HCT116 (cell line): ENCODE data around the gene SARNP. TPM values are rescaled to one million over a fixed set of nuclear protein-coding genes. Genes with fewer than 3 reads are reported as not detected.

Experiments
- ATAC-seq: fragments of 200-7000 bp; cut with Tn5 transposase; 2 replicates; pipeline ENCODE4 v1.9.1; 2020; ENCODE audit warnings: mild to moderate bottlenecking, moderate library complexity
- BruUV-seq: library from RNA; stranded (reverse); fragments of 400-500 nt; replicated peaks from 2 replicates; lab custom pipeline; 2021; lab: Mats Ljungman, UMichigan
- CTCF ChIA-PET: fragments of 300-600 bp; sonication (Branson Sonifier 250); formaldehyde crosslinking; loops from one replicate; lab custom pipeline; 2021; ENCODE audit warnings: antibody characterized with exemption; lab: Charles Lee
- POLR2A ChIA-PET: fragments of 300-600, 350-600 bp; sonication (Branson Sonifier 250); formaldehyde crosslinking; loops from one replicate; lab custom pipeline; 2021; ENCODE audit warnings: antibody characterized with exemption; lab: Charles Lee
- RAD21 ChIA-PET, 2 experiments: fragments of 300-600 bp; sonication (Branson Sonifier 250); formaldehyde crosslinking; loops; one replicate each; lab custom pipeline; 2023; ENCODE audit warnings: low total read pairs in 2 of 2; ENCODE audit not compliant: uncharacterized antibody in 2 of 2, unreplicated experiment in 2 of 2, low non-redundant PET in 1 of 2; lab: Charles Lee
- DNase-seq: peaks from one replicate; pipeline ENCODE4 v3.0.0-alpha.2; 2010; ENCODE audit warnings: low read depth, low spot score
- H2AFZ ChIP-seq: fragments of 200-600 bp; shearing (Covaris generic), sonication (generic); 2 replicates; pipeline ENCODE4 v1.6.1; 2017; ENCODE audit warnings: low read depth, mixed run types, mixed read lengths, antibody characterized with exemption, low read length; ENCODE audit not compliant: poor library complexity, severe bottlenecking
- H3K27ac ChIP-seq: 2 replicates; pipeline ENCODE4 v1.5.1; 2012; ENCODE audit warnings: low read depth, low read length
- H3K27me3 ChIP-seq: fragments of 200-600 bp; sonication (generic); 2 replicates; pipeline ENCODE4 v1.6.1; 2016; ENCODE audit warnings: mixed run types, low read length, mixed read lengths; ENCODE audit not compliant: insufficient read depth
- H3K36me3 ChIP-seq, 2 experiments: fragments of 200-500 bp in 1 of 2; fragments of 200-600 bp in 1 of 2; sonication (Bioruptor generic) in 1 of 2; sonication (generic) in 1 of 2; 2 replicates each; pipeline versions ENCODE4 v1.5.1 to v1.6.1; 2014 to 2016; ENCODE audit warnings: low read length in 2 of 2, inconsistent platforms in 1 of 2, mixed read lengths in 1 of 2, mixed run types in 1 of 2; ENCODE audit not compliant: insufficient read depth in 2 of 2, control insufficient read depth in 1 of 2
- H3K4me1 ChIP-seq, 2 experiments: fragments of 200-600 bp in 1 of 2; sonication (generic) in 1 of 2; 2 replicates each; pipeline versions ENCODE4 v1.5.1 to v1.6.1; 2012 to 2017; ENCODE audit warnings: low read length in 2 of 2, inconsistent platforms in 1 of 2, mild to moderate bottlenecking in 1 of 2, mixed read lengths in 1 of 2, mixed run types in 1 of 2, moderate library complexity in 1 of 2; ENCODE audit not compliant: insufficient read depth in 2 of 2, control insufficient read depth in 1 of 2
- H3K4me2 ChIP-seq: fragments of 200-600 bp; sonication (generic); 2 replicates; pipeline ENCODE4 v1.6.1; 2017; ENCODE audit warnings: mixed run types, low read length, mixed read lengths
- H3K4me3 ChIP-seq, 2 experiments: fragments of 200-600 bp in 1 of 2; sonication (generic) in 1 of 2; replicated peaks in 1 of 2; 2 replicates each; pipeline ENCODE4 v1.5.1; 2011 to 2016; ENCODE audit warnings: low read length in 2 of 2, control low read depth in 1 of 2, low read depth in 1 of 2, mild to moderate bottlenecking in 1 of 2, mixed read lengths in 1 of 2, mixed run types in 1 of 2
- H3K79me2 ChIP-seq: fragments of 200-600 bp; sonication (generic); 2 replicates; pipeline ENCODE4 v1.6.1; 2017; ENCODE audit warnings: mild to moderate bottlenecking, mixed run types, low read length, moderate library complexity, mixed read lengths; ENCODE audit not compliant: insufficient read depth
- H3K9ac ChIP-seq: fragments of 200-600 bp; sonication (generic); 2 replicates; pipeline ENCODE4 v1.6.1; 2016; ENCODE audit warnings: low read length, mixed read lengths
- H3K9me2 ChIP-seq: fragments of 200-600 bp; sonication (generic), shearing (Covaris generic); 2 replicates; pipeline ENCODE4 v1.6.1; 2017; ENCODE audit warnings: mixed run types, mild to moderate bottlenecking, moderate library complexity; ENCODE audit not compliant: insufficient read depth
- H3K9me3 ChIP-seq, 2 experiments: fragments of 200-500 bp in 1 of 2; fragments of 200-600 bp in 1 of 2; sonication (Bioruptor generic) in 1 of 2; sonication (generic) in 1 of 2; 2 replicates each; pipeline ENCODE4 v1.6.1; 2014 to 2017; ENCODE audit warnings: low read length in 2 of 2, mixed read lengths in 2 of 2, inconsistent platforms in 1 of 2, low read depth in 1 of 2, mild to moderate bottlenecking in 1 of 2, mixed run types in 1 of 2, moderate library complexity in 1 of 2; ENCODE audit not compliant: control insufficient read depth in 1 of 2, insufficient read depth in 1 of 2
- H4K20me1 ChIP-seq: fragments of 200-600 bp; sonication (generic), shearing (Covaris generic); 2 replicates; pipeline ENCODE4 v1.6.1; 2017; ENCODE audit warnings: mixed run types, mild to moderate bottlenecking, moderate library complexity; ENCODE audit not compliant: insufficient read depth
- ATF3 ChIP-seq: IDR thresholded peaks from 2 replicates; pipeline ENCODE4 v1.6.1; 2012
- CBX3 ChIP-seq: IDR thresholded peaks from 2 replicates; pipeline ENCODE4 v1.6.1; 2012; ENCODE audit warnings: low read depth
- EZH2 ChIP-seq: fragments of 200-600 bp; sonication (generic); IDR thresholded peaks from 2 replicates; pipeline ENCODE4 v1.6.1; 2017; ENCODE audit warnings: antibody characterized with exemption, mixed run types
- SRF ChIP-seq: IDR thresholded peaks from 2 replicates; pipeline ENCODE4 v1.6.1; 2012; ENCODE audit warnings: low read depth
- TCF7L2 ChIP-seq: IDR thresholded peaks from 2 replicates; pipeline ENCODE4 v1.7.0; 2011; ENCODE audit warnings: borderline replicate concordance, inconsistent platforms; ENCODE audit not compliant: insufficient read depth, insufficient read length; ENCODE audit errors: extremely low read depth
- intact Hi-C: fragments of 100-400 bp; cut with micrococcal nuclease; formaldehyde crosslinking; loops from 2 replicates; pipeline ENCODE4 v1.10.0; 2022
- total RNA-seq: library from RNA; stranded (reverse); gene quantifications from one replicate; pipeline ENCODE4 v1.2.1, GENCODE V29; 2021; ENCODE audit not compliant: unreplicated experiment
- TF ChIP-seq, protein P1 (sequence below): IDR thresholded peaks from 2 replicates; pipeline ENCODE4 v1.6.1; 2012; ENCODE audit warnings: low read depth

SARNP gene
- total RNA-seq, 1 experiment from 2014 or later = 82.4 TPM

GRCh38 chr12:55723516-55724225, 93.9 kb downstream of the SARNP start:
- H3K36me3 ChIP-seq = peaks cover 9 to 41% of the 10 kb centered on the region in 2 experiments; a peak in 3 of 4 replicates

More at GRCh38 chr12:55723516-55724225, 93.9 kb downstream of the SARNP start:
- H3K9me3 ChIP-seq = no peaks in the 10 kb centered on the region
- TF ChIP-seq, protein P1, sequence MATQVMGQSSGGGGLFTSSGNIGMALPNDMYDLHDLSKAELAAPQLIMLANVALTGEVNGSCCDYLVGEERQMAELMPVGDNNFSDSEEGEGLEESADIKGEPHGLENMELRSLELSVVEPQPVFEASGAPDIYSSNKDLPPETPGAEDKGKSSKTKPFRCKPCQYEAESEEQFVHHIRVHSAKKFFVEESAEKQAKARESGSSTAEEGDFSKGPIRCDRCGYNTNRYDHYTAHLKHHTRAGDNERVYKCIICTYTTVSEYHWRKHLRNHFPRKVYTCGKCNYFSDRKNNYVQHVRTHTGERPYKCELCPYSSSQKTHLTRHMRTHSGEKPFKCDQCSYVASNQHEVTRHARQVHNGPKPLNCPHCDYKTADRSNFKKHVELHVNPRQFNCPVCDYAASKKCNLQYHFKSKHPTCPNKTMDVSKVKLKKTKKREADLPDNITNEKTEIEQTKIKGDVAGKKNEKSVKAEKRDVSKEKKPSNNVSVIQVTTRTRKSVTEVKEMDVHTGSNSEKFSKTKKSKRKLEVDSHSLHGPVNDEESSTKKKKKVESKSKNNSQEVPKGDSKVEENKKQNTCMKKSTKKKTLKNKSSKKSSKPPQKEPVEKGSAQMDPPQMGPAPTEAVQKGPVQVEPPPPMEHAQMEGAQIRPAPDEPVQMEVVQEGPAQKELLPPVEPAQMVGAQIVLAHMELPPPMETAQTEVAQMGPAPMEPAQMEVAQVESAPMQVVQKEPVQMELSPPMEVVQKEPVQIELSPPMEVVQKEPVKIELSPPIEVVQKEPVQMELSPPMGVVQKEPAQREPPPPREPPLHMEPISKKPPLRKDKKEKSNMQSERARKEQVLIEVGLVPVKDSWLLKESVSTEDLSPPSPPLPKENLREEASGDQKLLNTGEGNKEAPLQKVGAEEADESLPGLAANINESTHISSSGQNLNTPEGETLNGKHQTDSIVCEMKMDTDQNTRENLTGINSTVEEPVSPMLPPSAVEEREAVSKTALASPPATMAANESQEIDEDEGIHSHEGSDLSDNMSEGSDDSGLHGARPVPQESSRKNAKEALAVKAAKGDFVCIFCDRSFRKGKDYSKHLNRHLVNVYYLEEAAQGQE = no peak
- TF ChIP-seq CBX3 (no peak), SRF (no peak), EZH2 (no peak), ATF3 (no peak), TCF7L2 (no peak)
- TF ChIP-seq, all 23 proteins: peak for 0
- BruUV-seq = no TSS peak
- ChIA-PET CTCF (interaction anchor here (1.1 to 2.0 kb wide), 4 partner anchors 8 to 18 kb away, joined by 3 to 12 read pairs (median 4); partner anchors contain the start of gene BLOC1S1), POLR2A (interaction anchor here (1.1 to 1.8 kb wide), 2 partner anchors 14 to 41 kb away, joined by 3 to 9 read pairs; no protein-coding TSS in a partner anchor), RAD21 (interaction anchor here in 1 of 2 experiments (0.6 kb wide), 1 partner anchor 13 kb away, joined by 3 read pairs; no protein-coding TSS in a partner anchor)
- intact Hi-C loops = no loop called here
- Histone ChIP-seq H3K27ac (peak overlapping the region; percentile 14; the same call in 1 of the 2 replicates), H4K20me1 (no peaks in the 10 kb centered on the region), H2AFZ (no peak overlapping the region), H3K79me2 (peaks cover 22% of the 10 kb centered on the region), H3K27me3 (no peaks in the 10 kb centered on the region), H3K4me3 (no peak overlapping the region), H3K9me2 (no peaks in the 10 kb centered on the region), H3K4me1 (peaks cover 26 to 61% of the 10 kb centered on the region in 2 experiments), H3K9ac (no peak overlapping the region), H3K4me2 (no peak overlapping the region)
- DNase-seq = no peak
- ATAC-seq = no peak
